Activated CD8-positive, alpha-beta memory T cell treated with anti-CD3 and anti-CD28 coated beads for 48 hours (primary cell): Measurements from ENCODE around the gene DNAJB9.

Source experiments
- DNase-seq, 3 experiments: peaks; one replicate each; pipeline ENCODE4 v3.0.0-alpha.2; 2020; ENCODE audit warnings: low read depth in 2 of 3, low spot score in 2 of 3

DNAJB9 gene

DNA sequence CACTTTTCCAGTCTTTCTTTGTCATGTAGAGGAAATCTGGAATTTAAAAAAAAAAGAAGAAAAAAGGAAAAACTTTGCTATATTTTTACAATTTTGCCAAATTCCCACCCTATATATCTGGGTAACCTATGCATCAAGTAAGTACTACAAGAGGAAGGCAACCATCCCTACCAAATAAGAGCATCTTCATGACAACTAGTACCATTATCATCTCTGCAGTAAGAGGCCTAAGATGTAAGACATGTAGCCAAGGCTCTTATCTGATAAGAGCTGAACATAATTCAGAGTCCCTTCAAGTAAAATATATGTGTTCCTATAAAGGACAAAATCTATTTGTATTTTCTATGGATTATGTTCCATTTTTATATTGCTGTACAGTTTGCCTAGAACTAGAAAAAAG lies 3.7 kb upstream of the DNAJB9 start:
- DNase-seq = no peak

DNA sequence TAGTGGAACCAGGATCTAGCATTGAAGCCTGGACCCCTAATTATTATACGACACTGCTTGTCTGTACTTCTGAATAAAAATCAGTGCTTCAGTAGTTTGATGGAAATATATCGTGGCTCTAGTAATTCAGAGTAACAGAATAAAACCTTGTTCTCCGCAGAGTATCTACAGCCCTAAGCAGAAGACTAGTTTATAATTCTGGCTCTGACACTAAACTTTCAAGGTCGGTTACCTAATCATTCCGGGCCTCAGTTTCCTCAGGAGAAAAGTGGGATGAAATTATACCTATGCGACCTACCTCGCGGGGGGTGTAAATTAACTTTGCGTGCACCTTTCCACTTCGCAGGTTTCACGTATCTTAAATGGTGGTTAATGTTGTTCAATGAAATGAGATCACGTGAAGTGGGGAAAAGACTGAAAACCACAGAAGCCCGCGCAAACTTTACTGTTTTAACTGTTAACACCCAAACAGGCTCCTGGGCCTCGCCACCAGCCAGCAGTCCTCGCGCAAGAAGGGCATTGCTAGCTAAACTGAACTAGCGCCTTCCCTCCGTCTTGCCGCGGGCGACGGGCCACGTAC lies 783 bp upstream of the DNAJB9 start:
- DNase-seq = no peak

DNA sequence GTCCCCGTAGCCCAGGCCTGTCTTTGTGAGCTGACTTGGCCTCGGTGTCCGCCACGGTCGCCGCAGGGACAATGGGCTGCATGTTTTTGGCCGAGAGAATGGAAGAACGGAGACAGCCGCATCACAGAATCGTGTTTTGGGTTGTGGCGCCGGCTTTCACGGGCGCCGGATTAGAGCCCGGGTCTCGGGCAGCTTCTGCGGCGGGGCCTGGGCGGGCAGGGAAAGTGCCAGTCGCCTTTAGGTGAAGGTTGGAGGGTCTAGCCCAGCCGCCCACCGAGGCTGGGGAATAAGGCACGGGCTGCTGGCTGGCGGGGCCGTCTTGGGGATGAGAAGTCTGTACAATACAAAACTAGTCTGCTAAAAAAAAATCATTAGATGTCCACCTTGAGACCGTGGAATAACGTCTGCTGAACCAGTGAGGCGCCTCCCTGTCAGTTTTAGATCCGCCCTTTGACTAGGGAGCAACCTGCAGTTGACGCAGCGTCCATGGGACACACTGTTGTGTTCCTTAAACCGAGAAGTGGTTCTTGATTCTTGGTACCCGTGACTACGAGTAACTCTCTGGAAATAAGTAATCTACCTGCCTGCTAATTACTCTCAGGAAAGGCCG lies 577 bp downstream of the DNAJB9 start:
- peak in 2 of 3 experiments; percentile 10 to 14 for DNase-seq

DNA sequence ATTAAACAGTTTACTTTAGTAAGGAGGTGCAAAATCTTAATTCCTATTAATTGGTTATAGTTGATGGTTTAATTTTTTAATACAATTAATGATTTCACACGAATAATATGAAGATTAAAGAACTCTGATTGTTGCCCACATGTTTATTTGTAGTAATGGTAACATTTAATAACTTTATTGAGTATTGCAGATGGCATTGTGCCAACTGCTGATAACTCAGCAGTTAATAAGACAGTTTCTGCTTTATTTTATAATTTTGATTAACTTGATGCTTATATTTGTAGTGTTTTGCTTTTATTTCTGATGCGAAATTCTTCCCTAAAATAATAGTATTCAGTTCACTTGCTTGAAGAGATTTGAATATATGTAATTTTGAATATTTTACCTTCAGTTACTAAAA lies 2.8 kb downstream of the DNAJB9 start:
- no peak for DNase-seq

DNA sequence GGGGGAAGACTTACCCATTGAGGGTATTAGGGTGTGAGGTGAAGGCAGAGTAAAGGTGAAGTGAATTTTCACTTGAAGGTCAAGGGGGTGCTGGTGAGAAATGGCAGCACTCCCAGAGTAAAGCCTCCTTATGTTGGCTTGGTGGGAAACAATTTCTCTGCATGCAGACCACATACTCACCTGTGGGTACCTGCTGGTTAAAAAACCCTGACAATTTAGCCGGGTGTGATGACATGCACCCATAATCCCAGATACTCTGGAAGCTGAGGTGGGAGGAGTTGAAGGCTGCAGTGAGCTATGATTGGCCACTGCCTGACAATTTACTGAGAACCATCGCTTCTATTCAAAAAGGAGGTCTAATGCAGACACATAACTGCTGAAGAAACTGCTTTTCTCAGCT lies 5.5 kb downstream of the DNAJB9 start:
- no peak for DNase-seq

DNA sequence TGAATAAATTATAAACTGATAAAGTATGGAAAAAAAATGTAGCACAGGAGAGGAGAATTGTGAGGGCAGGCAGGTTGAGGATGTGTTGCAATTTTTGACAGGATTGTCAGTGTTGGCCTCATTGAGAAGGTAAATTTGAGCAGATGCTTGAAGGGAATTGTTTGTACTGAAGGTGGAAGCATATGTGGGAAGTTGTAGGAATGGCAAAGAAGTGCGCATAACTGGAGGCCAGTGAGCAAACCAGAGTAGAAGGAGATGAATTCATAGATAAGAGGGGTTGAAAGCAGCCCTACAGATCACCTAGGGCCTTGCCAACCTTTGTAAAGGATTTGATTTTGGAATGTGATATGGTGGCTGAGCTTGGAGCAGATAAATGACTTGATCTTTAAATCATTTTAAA lies 6.4 kb downstream of the DNAJB9 start:
- DNase-seq = no peak

DNA sequence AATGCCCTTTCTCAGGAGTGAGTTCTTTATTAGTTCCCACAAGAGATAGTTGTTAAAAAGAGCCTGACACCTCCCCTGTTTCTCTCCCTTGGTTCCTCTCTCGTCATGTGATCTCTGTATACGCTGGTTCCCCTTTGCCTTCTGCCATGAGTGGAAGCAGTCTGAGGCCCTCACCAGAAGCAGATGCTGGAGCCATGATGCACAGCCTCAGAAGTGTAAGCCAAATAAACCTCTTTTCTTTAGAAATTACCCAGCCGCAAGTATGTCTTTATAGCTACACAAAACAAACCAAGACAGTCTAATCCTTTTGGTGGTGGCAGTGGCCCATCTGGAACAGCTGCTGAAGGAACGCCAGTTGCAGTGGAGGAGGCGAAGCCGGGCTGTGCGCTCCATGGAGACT lies 9.3 kb downstream of the DNAJB9 start:
- DNase-seq = no peak

DNA sequence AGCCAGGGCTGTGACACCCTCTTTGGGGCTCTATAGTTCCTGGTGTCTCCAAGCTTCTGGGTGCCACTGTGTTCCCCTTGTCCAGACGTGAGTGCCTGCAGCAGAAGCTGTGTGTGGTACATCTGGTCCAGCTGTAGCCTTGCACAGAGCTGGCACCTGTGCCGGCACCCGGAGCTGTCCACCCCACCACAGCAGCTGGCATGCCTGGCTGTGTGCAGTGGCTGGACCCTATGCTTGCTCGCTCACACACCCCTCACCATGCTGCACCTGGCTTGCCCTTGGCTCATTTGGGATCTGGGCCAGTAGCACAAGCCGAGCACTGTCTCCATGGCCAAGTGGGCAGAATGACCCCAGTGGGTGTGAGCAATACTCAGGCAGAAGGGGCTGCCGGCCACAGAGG lies 10.6 kb downstream of the DNAJB9 start:
- no peak for DNase-seq

DNA sequence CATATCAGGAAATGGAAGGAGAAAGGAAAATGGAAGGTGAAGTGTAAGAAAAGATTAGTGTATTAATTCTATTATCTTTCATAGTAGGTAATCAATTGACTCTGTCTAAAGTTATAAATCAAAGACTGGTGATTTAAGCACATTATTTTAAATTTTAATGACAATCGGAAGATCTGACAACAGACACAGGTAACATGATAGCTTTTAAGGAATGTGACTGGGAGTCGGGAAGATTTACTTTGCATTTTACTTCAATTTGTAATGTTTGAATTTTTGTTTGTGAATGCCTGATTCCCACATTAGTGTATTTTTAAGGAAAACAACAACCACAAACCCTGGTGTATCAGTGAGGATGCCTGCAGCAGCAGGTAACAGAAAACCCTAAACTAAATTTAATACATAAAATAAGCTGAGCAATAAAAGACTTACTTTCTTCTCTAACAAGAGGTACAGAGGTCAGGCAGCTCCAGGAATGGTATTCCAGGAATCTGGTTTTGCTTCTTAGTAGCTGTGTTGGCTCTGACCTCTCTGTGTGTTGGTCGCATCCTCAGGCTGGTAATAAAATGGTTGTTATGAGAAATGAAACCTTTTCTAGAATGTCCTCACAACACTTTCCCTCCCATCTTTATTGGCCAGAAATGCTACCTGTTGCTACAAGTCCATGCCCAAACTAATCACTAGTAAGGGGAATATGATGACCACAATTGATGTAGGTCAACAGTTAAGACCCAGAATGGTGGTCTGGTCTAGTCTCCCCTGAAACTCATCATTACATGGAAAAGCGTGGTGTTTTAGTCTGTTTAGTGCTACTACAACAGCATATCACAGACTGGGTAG lies 12.2 kb downstream of the DNAJB9 start:
- no peak for DNase-seq

DNA sequence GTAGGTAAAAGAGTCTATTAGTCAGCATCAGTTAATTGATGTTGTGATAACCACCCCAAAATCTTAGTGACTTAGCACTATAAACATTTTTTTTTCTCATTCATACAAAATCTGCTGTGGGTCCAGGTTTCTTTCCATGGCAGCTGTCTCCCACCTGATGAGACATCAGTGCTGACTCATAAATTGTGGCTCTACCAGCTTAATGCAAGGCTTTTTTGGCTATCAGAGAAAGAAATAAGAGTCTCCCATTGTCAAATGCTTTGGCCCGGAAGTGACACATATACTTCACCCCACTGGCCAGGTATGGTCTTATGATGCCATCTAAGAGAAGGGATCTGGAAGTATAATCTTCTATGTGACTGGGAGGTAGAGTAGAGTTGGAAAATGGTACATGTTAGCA lies 14.5 kb downstream of the DNAJB9 start:
- no peak for DNase-seq

DNA sequence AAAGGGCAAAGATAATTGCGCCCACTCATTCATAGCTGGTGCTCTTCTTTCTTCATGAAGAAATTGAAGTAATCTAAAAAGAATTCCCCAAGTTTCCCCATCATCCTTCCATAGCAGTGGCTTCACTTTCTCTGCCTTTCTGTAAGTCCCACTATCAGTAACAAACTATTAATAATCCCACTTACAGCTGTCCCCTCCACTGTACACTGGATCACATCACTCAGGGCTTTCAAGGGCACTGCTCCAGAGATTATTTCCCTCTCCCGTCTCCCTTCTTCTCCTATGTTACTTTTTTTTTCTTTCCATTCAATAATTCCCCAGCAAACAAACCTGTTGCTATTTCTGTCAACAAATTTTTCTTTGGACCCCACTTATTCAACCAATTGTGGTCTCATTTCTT lies 16.2 kb downstream of the DNAJB9 start:
- no peak for DNase-seq

DNA sequence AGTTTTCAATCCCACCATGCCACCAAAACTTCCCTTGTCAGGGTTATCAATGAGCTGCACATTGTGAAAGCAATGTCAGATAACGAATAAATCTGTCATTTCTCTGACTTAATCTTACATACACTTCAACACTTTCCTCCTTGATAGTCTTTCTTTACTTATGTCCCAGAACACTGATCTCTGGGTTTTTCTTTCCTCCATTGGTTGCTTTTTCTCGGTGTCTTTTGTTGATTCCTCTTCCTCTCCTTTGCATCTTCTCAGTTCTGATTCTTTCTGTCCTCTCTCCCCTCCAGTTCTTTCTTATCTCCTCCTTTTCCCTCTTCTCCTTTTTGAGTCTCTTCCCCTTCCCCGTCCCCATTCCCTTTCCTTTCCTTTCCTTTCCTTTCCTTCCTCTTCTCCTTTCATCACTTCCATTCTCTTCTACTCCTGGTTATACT lies 16.6 kb downstream of the DNAJB9 start:
- no peak for DNase-seq

DNA sequence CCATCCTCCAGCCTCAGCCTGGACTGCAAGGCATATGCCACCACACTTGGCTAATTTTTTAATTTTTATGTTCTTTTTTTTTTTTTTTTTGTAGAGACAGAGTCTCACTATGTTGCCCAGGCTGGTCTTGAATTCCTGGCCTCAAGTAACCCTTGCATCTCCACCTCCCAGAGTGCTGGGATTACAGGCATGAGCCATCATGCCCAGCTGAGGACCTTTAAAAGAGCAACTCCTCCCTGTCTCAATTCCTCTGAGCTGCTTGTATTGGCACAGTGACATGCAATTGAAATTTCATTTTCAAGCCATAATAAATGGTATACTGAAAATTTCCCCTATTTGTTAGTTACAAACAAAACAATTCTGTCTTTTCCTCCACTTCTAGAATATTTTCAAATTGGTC lies 19.5 kb downstream of the DNAJB9 start:
- DNase-seq = no peak

DNA sequence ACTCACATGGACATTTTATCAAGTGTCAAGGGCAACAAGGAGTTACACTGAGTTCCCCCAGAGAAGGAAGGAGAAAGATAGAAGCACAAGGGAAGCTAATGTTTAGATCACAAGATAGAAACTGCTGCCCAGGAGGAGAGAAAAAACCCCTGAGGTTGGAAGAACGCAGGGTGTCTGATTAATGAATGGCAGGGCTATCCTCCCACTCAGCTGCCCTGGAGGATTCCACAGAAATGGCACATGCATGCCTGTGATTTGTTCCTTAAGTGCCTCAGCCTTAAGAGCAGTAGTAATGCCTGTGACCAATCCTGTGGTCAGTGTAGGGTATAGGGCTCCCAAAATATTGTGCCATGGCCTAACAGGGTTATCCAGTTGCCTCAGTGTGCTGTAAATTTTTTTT lies 20.2 kb downstream of the DNAJB9 start:
- no peak for DNase-seq

DNA sequence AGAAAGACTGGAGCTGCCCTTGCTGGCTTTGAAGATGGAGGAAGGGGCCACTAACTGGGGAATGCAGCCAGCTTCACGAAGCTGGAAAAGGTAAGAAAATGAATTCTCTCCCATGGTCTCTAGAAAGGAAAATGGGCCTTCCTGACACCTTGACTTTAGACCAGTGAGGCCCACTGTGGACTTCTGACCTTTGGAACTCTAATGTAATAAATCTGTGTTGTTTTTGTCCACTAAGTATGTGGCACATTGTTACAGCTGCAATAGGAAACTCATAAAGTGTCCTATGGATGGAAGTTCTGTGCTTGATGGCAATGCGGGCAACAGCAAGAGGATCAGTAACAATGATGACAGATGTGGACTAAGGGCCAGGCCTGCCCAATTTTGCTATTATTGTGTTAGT lies 20.9 kb downstream of the DNAJB9 start:
- DNase-seq = no peak

DNA sequence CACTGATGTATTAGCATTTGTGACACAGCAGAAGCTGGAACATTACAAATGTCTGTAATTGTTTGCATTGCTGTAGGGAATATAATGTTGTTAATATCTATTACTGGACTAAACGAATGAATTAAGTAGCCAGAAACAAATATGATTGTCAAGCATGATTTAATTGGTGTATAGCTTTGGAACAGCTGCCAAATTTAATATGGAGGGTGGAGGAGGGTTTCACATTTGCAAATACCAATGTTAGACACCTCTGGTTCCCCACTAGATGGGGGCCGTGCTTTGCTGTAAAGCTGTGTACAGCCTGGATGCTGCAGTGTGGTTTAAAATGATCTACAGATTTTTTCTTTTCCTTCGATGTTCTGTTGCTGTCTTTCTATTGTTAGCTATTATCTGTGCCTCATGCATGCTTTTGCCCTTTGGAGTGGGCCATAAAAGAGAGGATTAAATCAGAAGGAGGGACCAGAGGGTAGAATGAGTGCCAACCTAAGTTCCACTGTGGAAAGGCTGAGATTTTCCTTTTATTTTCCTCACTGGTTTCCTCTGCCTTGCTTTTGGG lies 23.1 kb downstream of the DNAJB9 start:
- no peak for DNase-seq

DNA sequence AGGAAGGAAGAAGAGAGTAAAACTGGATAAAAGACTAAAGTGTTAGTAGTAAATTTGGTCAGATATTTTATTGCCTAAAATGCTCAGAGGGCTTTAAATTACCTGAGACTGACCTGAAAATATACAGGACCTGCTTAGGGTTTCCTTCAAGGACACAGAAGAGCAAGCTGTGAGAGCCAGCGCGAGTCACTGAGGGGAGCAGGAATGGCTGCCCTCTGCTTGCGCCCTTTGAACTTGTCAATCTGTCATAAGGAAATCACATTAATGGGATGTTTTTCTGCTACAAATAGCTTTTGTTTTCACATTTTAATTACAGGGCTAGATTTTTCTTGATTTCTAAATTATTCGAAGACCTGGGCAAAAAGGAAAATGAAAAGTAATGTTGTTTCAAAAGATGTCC lies 26.9 kb downstream of the DNAJB9 start:
- DNase-seq = no peak

DNA sequence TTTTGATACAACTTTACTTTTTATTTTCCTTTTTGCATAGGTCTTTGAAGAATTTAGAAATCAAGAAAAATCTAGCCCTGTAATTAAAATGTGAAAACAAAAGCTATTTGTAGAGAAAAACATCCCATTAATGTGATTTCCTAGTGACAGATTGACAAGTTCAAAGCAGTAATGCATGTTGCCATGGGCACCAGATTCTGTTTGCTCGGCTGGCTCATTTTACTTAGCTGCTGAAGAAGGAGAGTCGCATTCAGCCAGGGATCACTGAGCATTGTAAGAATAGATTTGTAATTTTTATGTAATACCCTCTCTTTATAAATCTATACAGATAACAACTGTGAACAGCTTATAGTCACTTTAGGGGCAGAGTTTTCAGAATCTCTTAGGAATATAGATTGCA lies 28.5 kb downstream of the DNAJB9 start:
- DNase-seq = no peak

DNA sequence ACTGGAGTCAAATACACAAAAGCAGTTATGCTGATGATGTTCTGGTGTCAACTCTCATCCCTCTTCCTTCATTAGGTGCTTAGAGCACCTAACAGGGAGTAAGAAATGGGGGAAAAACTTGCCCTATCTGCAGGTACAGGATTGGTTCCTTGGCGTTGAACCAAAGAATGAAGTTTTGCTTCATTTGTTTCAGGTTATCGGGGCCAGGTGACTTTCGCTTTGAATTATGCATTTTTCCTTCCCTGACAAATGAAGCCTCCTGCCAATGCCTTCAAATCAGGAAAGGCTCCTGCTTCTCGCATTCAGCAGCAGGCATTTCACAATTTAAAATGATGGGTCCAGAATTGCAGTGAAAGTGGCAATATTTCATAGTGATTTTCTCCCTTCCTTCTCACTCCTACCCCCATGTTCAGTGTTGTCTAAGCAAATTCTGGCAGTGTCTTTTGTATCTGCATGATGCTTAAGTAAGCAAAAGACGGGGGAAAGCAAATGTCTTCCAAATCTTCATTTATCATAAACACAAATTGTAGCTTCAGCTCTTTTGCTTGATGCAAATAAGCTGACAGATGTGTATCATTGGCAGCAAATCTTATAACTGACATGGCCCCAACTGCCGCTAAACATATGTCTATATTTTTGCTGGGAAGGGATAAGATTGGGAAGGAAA lies 29.4 kb downstream of the DNAJB9 start:
- DNase-seq = no peak

DNA sequence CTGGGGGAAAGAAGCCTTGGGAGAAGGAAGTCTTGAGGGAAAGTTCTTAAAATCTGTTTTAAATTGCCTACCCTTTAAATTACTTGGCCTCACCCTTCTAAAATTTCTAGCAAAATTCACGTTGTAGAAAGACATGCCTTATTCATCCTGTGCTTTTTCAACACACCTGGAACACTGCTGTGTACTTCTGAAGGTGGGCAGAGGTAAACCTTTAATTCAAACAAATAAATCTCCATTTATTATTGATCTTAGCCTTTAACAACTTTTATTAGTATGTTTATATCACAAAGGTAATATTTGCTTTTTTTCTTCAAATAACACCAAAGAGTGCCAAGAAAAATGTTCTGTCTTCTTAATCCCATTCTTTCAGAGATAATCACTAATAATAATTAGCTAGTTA lies 30.7 kb downstream of the DNAJB9 start:
- DNase-seq = no peak

DNA sequence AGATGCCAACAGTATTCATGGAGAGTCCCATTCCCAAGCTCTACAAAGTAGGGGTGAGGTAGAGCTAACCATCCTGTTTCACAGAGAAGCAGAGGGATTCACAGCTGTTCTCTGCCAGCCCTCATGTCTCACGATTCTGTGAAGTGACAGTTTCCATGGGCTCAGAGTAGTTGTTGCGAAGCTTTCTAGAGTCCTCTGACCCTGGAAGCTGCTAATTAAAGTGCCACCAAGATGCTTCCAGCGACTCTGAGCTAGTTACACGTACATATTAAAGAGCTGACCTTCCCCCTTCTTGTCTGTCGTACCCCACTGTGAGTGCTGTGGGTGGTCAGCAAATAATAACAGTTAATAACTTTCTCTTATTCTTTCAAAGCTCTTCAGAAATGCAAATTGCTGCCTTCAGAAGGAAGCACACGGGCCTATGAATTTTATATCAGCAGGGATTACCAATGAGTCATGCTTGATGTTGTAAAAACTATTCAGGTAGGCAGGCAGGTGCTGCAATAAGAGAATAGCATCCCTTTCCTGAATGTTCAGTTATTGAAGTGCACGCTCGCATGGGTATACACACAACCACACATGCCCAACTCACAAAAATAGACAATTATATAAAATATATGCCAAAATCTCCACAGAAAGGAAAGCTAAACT lies 34.1 kb downstream of the DNAJB9 start:
- DNase-seq = no peak
